Upper lobe of left lung (tissue), 6 donors: ENCODE measurements around the gene MYO1E. TPM values are rescaled to one million over a fixed set of nuclear protein-coding genes. Genes with fewer than 3 reads are reported as not detected.
A peak's percentile ranks its signal among the peaks of the same experiment; 100 is the strongest.
"Not testable (repeated sequence)": the region's sequence is repeated elsewhere in the genome, so short reads cannot be mapped to it uniquely, and the experiment has no call there.

Experiments
- ATAC-seq, 2 donors: fragments of 200-7000 bp; cut with Tn5 transposase; one replicate each; pipeline ENCODE4 v1.9.1; 2022; ENCODE audit warnings: mild to moderate bottlenecking in 2 of 2, moderate library complexity in 2 of 2; ENCODE audit not compliant: low FRiP score in 2 of 2
- DNase-seq, 2 donors: peaks; one replicate each; pipeline ENCODE4 v3.0.0-alpha.2; 2019 to 2020
- H3K27ac ChIP-seq, 4 donors: fragments of 200-600 bp; sonication (generic); one replicate each; pipeline ENCODE4 v1.5.1; 2016 to 2019
- H3K27me3 ChIP-seq, 4 donors: fragments of 200-600 bp; sonication (generic); one replicate each; pipeline ENCODE4 v1.5.1; 2017 to 2019
- H3K36me3 ChIP-seq, 4 donors: fragments of 200-600 bp; sonication (generic); one replicate each; pipeline ENCODE4 v1.5.1; 2016 to 2019
- H3K4me1 ChIP-seq, 4 donors: fragments of 200-600 bp; sonication (generic); one replicate each; pipeline ENCODE4 v1.5.1; 2018 to 2019
- H3K4me3 ChIP-seq, 4 donors: fragments of 200-600 bp; sonication (generic); one replicate each; pipeline ENCODE4 v1.5.1; 2017 to 2019; ENCODE audit warnings: mild to moderate bottlenecking in 2 of 4, moderate library complexity in 1 of 4
- H3K9me3 ChIP-seq, 4 donors: fragments of 200-600 bp; sonication (generic); one replicate each; pipeline ENCODE4 v1.5.1; 2018 to 2019
- EP300 ChIP-seq, 4 donors: sonication (generic); formaldehyde crosslinking; IDR thresholded peaks; one replicate each; pipeline ENCODE4 v1.5.1; 2017; ENCODE audit warnings: antibody characterized with exemption in 4 of 4, control low read depth in 2 of 4
- POLR2A ChIP-seq, 4 donors: fragments of 450-650 bp; IDR thresholded peaks; one replicate each; pipeline ENCODE4 v1.5.1; 2016 to 2017; ENCODE audit warnings: antibody characterized with exemption in 4 of 4, mild to moderate bottlenecking in 2 of 4
- POLR2AphosphoS5 ChIP-seq, 2 donors: sonication (generic); formaldehyde crosslinking; IDR thresholded peaks; one replicate each; pipeline ENCODE4 v1.5.1; 2017; ENCODE audit warnings: antibody characterized with exemption in 2 of 2
- WGBS, 2 donors: methylation state at CpG; one replicate each; pipeline ENCODE4 v1.1.5; 2017 to 2018; 5-methylcytosine and 5-hydroxymethylcytosine counted together
- total RNA-seq, 6 donors: library from RNA; depleted of rRNA in 4 of 6; stranded (reverse); fragments of >200 nt in 4 of 6; gene quantifications; one replicate each; pipeline versions ENCODE4 v1.1.0 to v1.2.1, GENCODE V29; 2016 to 2021
- TF ChIP-seq, protein P1 (sequence below), 6 experiments: fragments of 450-650 bp in 4 of 6; fragments of 200-600 bp in 2 of 6; sonication (generic) in 2 of 6; IDR thresholded peaks; one replicate each; pipeline ENCODE4 v1.5.1; 2016 to 2019; ENCODE audit warnings: antibody characterized with exemption in 6 of 6
- donor health status: DM: no; HTN: no; CAD: no; lungs with moderate emphysema.
- donor health status: DM: no; HTN: yes; CAD: no; lungs with severe emphysema.

Gene MYO1E
- total RNA-seq, 6 donors from 2014 or later = 39.7 to 161 (median 71.9) TPM

DNA sequence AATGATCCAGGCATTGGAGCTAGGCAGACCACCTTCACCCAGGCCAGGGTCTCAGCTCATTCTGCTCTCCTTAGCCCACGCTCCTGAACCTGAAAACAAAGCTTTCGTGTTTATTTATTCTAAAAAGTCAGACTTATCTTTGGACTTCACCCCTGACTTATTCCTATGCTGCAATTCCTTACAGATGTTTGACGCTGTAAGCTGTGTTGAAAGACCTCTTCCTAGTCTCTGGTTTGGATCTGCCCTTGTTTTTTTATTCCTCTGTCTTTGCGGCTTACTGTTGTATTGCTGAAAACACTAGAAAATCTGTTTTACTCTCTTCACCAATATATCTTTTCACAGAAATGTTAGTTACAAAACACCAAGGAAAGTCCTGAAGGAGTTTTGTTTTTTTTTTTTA, 206.5 kb downstream of the MYO1E start:
- H3K27ac ChIP-seq = peak overlapping the region in 2 of 4 donors; percentile 55 to 72
- no peak for TF ChIP-seq POLR2AphosphoS5 (IDR thresholded peaks at IDR 0.05)
- no peak for TF ChIP-seq POLR2A (IDR thresholded peaks at IDR 0.05)
- TF ChIP-seq, protein P1, sequence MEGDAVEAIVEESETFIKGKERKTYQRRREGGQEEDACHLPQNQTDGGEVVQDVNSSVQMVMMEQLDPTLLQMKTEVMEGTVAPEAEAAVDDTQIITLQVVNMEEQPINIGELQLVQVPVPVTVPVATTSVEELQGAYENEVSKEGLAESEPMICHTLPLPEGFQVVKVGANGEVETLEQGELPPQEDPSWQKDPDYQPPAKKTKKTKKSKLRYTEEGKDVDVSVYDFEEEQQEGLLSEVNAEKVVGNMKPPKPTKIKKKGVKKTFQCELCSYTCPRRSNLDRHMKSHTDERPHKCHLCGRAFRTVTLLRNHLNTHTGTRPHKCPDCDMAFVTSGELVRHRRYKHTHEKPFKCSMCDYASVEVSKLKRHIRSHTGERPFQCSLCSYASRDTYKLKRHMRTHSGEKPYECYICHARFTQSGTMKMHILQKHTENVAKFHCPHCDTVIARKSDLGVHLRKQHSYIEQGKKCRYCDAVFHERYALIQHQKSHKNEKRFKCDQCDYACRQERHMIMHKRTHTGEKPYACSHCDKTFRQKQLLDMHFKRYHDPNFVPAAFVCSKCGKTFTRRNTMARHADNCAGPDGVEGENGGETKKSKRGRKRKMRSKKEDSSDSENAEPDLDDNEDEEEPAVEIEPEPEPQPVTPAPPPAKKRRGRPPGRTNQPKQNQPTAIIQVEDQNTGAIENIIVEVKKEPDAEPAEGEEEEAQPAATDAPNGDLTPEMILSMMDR (IDR thresholded peaks at IDR 0.05) = no peak
- TF ChIP-seq EP300 (IDR thresholded peaks at IDR 0.05) = no peak
- no peak for ATAC-seq

DNA sequence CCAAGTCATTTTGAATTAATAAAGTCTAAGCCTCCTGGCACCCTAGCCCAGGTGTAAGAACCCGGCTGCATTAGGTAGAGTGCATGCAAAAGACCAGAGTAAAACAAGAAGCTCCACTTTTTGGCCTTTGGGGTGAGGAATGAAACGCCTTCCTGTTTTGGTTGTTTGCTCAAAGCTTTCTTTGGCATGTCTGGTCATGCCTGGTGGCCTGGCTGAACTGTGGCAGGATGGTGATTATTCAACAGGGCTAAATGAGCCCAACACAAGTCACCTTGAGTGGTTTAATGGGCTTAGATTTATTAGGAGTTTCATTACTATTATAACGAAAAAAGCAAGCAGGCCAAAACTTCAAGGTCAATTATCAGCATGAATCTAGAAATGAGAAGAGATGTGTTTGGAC, 206.9 kb downstream of the MYO1E start:
- Histone ChIP-seq H3K4me1 (peaks cover 0 to 16% (median 10%) of the 10 kb centered on the region in 4 donors), H3K4me3 (no peak overlapping the region), H3K27me3 (no peaks in the 10 kb centered on the region), H3K9me3 (no peaks in the 10 kb centered on the region), H3K36me3 (peaks cover 0 to 17% (median 11%) of the 10 kb centered on the region in 4 donors), H3K27ac (peak overlapping the region in 2 of 4 donors; percentile 55 to 72)
- ATAC-seq (no peak), DNase-seq (no peak)
- WGBS, 2 donors = 72 to 79% methylated on average over 3 of the region's 3 CpGs
- no peak for TF ChIP-seq EP300 (IDR thresholded peaks at IDR 0.05)

More for the DNA sequence above, 206.5 kb downstream of the MYO1E start:
- Histone ChIP-seq H3K4me3 (no peak overlapping the region), H3K27me3 (no peaks in the 10 kb centered on the region), H3K4me1 (peaks cover 0 to 16% (median 10%) of the 10 kb centered on the region in 4 donors), H3K36me3 (peaks cover 0 to 19% (median 8%) of the 10 kb centered on the region in 4 donors), H3K9me3 (no peaks in the 10 kb centered on the region)
- no peak for DNase-seq
- 53 to 64% methylated on average over 4 of the region's 4 CpGs for WGBS, 2 donors

DNA sequence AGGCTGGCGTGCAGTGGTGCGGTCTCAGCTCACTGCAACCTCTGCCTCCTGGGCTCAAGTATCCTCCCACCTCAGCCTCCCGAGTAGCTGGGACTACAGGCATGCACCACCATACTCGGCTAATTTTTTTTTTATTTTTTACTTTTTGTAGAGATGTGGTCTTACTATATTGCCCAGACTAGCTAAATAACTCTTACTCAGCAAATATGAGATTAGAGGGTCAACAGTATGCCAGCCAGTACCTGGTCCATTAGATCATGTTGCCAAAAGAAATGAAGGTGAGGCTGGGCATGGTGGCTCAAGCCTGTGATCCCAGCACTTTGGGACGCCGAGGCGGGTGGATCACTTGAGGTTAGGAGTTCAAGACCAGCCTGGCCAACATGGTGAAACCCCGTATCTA, 210.6 kb downstream of the MYO1E start:
- not testable (repeated sequence) for H3K4me3 ChIP-seq, H3K9me3 ChIP-seq, H3K27ac ChIP-seq, ATAC-seq, DNase-seq, H3K27me3 ChIP-seq
- peaks cover 0 to 39% (median 14%) of the 10 kb centered on the region in 4 donors for H3K36me3 ChIP-seq
- 96% methylated on average over 8 of the region's 8 CpGs for WGBS, 2 donors
- peaks cover 2 to 16% (median 8%) of the 10 kb centered on the region in 4 donors for H3K4me1 ChIP-seq

DNA sequence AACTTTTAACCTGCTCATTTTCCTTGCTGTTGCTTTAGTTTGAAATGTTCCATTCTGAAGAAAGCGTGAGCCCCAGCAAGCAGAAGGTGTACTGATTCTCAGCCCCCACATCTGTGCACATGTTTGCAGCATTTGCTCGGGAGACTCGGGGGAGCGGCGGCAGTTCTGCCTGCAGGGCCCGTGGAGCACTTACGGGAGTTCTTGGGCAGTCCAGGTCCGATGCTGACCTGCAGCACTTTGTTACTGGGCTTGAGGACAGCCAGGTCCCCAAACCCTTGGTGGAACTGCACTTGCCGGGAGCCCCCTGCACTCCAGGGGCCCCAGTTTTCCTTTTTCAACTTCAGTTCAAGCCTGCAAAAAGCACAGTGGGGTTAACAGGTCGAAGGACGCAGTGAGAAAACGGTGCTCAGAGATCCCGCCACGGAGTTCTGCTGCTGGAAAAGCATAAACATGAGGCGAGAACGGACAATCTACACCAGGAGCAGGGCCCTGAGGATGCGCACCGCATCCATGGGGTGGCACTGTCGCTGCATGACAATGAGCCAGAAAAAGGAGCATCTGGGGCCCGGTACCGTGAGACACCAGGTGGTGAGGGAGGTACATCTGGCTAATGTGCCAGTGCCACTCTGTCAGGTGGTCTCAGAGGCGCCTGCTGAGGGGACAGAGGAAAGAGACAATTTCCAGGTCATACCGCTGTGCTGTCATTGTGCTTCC, 211.6 kb downstream of the MYO1E start:
- DNase-seq (peak in 1 of 2 donors; percentile 71), ATAC-seq (no peak)
- H3K4me1 ChIP-seq = peaks cover 2 to 10% (median 7%) of the 10 kb centered on the region in 4 donors
- peaks cover 0 to 47% (median 15%) of the 10 kb centered on the region in 4 donors for H3K36me3 ChIP-seq
- H3K27ac ChIP-seq = no peak overlapping the region
- WGBS, 2 donors = 88 to 92% methylated on average over 15 to 23 of the region's 23 CpGs
- TF ChIP-seq POLR2AphosphoS5 (IDR thresholded peaks at IDR 0.05) = no peak
- TF ChIP-seq, protein P1 (IDR thresholded peaks at IDR 0.05) = peak in 3 of 6 experiments; percentile 29 to 33 (median 32)
- no peak overlapping the region for H3K4me3 ChIP-seq
- no peaks in the 10 kb centered on the region for H3K9me3 ChIP-seq
- no peaks in the 10 kb centered on the region for H3K27me3 ChIP-seq

DNA sequence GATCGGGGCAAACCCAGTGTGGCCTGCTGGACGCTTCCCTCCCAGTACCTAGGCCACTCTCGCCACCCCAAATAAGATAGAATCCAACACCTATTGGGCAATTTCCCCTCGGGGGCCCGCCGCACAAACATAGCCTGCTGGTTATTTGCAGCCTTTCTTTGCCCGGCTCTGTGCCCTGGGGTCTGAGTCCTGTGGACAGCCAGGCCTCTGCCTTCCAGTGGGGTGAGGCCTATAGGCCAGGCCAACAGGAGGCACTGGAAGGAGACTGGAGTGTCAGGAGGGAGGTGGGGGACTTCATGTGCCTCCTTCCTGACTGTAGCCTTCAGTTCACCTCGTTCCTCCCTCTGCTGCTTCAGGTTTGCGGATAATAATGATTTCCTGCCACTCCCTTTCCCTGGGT, 213.5 kb downstream of the MYO1E start:
- TF ChIP-seq EP300 (IDR thresholded peaks at IDR 0.05) (no peak), POLR2A (IDR thresholded peaks at IDR 0.05) (no peak), POLR2AphosphoS5 (IDR thresholded peaks at IDR 0.05) (no peak)
- TF ChIP-seq, protein P1 (IDR thresholded peaks at IDR 0.05) = no peak
- no peak for DNase-seq
- H3K4me1 ChIP-seq = peaks cover 2 to 7% (median 5%) of the 10 kb centered on the region in 4 donors
- no peak for ATAC-seq
- WGBS, 2 donors = 59 to 85% methylated on average over 7 to 9 of the region's 9 CpGs
- no peaks in the 10 kb centered on the region for H3K9me3 ChIP-seq
- H3K27me3 ChIP-seq = no peaks in the 10 kb centered on the region
- H3K4me3 ChIP-seq = no peak overlapping the region
- peak overlapping the region in 3 of 4 donors; percentile 33 to 50 (median 49) for H3K27ac ChIP-seq
- peaks cover 0 to 65% (median 17%) of the 10 kb centered on the region in 4 donors for H3K36me3 ChIP-seq

DNA sequence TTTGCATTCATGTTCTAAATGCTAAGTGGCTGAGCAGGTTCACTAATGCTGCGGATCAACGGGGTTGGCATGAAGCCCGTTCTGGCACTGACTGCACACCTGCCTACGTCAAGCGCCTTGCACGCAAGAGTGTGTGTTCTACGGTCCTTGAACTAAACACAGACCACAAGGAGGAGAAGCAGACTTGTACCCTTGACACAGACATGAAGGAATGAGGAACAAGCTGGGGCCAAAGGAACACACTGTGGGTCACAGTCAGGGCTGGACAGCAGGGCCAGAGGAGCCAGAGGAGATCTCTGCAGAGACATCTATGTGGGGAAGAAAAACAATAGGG, 214.0 kb downstream of the MYO1E start:
- TF ChIP-seq, protein P1 (IDR thresholded peaks at IDR 0.05) = no peak
- TF ChIP-seq POLR2AphosphoS5 (IDR thresholded peaks at IDR 0.05) = peak in 1 of 2 donors; percentile 25
- TF ChIP-seq POLR2A (IDR thresholded peaks at IDR 0.05) = no peak
- TF ChIP-seq EP300 (IDR thresholded peaks at IDR 0.05) = no peak
- H3K4me3 ChIP-seq = no peak overlapping the region
- ATAC-seq = peak; percentile 39 to 85
- peak in 1 of 2 donors; percentile 74 for DNase-seq
- H3K27me3 ChIP-seq = no peaks in the 10 kb centered on the region
- peaks cover 0 to 70% (median 17%) of the 10 kb centered on the region in 4 donors for H3K36me3 ChIP-seq
- H3K9me3 ChIP-seq = no peaks in the 10 kb centered on the region
- H3K4me1 ChIP-seq = peaks cover 2 to 7% (median 5%) of the 10 kb centered on the region in 4 donors
- H3K27ac ChIP-seq = peak overlapping the region; percentile 12 to 50 (median 41)
- 78 to 79% methylated on average over 7 of the region's 7 CpGs for WGBS, 2 donors
